HG03175 (cell line): ENCODE measurements around the gene FYN.

Source experiments
- ATAC-seq: cut with Tn5 transposase; IDR thresholded peaks from one replicate; pipeline ENCODE4 v1.9.1; 2021; ENCODE audit warnings: mild to moderate bottlenecking, moderate library complexity; ENCODE audit not compliant: unreplicated experiment

The FYN gene

GRCh38 chr6:111753573-111753972, 119.7 kb downstream of the FYN start:
- no peak for ATAC-seq

- ATAC-seq: no peak
Measured at GRCh38 chr6:111752476-111752875, 120.8 kb downstream of the FYN start.

GRCh38 chr6:111750753-111751673, 122.2 kb downstream of the FYN start:
- peak; percentile 95 for ATAC-seq

- no peak for ATAC-seq
Measured at GRCh38 chr6:111750153-111750552, 123.1 kb downstream of the FYN start.

- no peak for ATAC-seq
Measured at GRCh38 chr6:111748231-111748647, 125.0 kb downstream of the FYN start.

GRCh38 chr6:111747829-111748228, 125.4 kb downstream of the FYN start:
- ATAC-seq: no peak

- no peak for ATAC-seq
Measured at GRCh38 chr6:111747396-111747795, 125.9 kb downstream of the FYN start.

- no peak for ATAC-seq
Measured at GRCh38 chr6:111746983-111747382, 126.3 kb downstream of the FYN start.

- ATAC-seq: no peak
Measured at GRCh38 chr6:111745636-111746035, 127.6 kb downstream of the FYN start.

- no peak for ATAC-seq
Measured at GRCh38 chr6:111745186-111745585, 128.1 kb downstream of the FYN start.

GRCh38 chr6:111743862-111744692, 129.2 kb downstream of the FYN start:
- no peak for ATAC-seq

GRCh38 chr6:111743360-111743759, 129.9 kb downstream of the FYN start:
- ATAC-seq: no peak

GRCh38 chr6:111741177-111741952, 131.9 kb downstream of the FYN start:
- ATAC-seq: peak; percentile 60

GRCh38 chr6:111740506-111740905, 132.7 kb downstream of the FYN start:
- peak; percentile 30 for ATAC-seq

- no peak for ATAC-seq
Measured at GRCh38 chr6:111739257-111739696, 134.0 kb downstream of the FYN start.

- ATAC-seq: no peak
Measured at GRCh38 chr6:111738631-111739030, 134.6 kb downstream of the FYN start.

GRCh38 chr6:111738156-111738555, 135.1 kb downstream of the FYN start:
- no peak for ATAC-seq

- ATAC-seq: no peak
Measured at GRCh38 chr6:111737065-111737521, 136.2 kb downstream of the FYN start.

GRCh38 chr6:111736005-111736608, 137.1 kb downstream of the FYN start:
- no peak for ATAC-seq
